SK-N-SH (cell line): ENCODE data around the gene LIMK2. TPM values are rescaled to one million over a fixed set of nuclear protein-coding genes. Genes with fewer than 3 reads are reported as not detected.

Source experiments
- CTCF ChIA-PET: fragments of 300-600, 350-600 bp; formaldehyde crosslinking; extraction: SDS; loops from one replicate; lab custom pipeline; 2021; lab: Yijun Ruan, JAX
- POLR2A ChIA-PET: fragments of 350-600 bp; sonication (Branson Sonifier 250); formaldehyde crosslinking; extraction: SDS; loops from one replicate; lab custom pipeline; 2020; ENCODE audit warnings: antibody characterized with exemption, inconsistent platforms; lab: Yijun Ruan, JAX
- DNase-seq: peaks from one replicate; pipeline ENCODE4 v3.0.0; 2012
- H2AFZ ChIP-seq: fragments of 200-600 bp; sonication (generic); 2 replicates; pipeline ENCODE4 v1.8.1; 2016; ENCODE audit warnings: antibody characterized with exemption, mild to moderate bottlenecking, low read depth
- H3F3A ChIP-seq: fragments of 200-600 bp; sonication (generic); replicated peaks from 2 replicates; pipeline ENCODE3; 2016; ENCODE audit warnings: antibody characterized with exemption, mild to moderate bottlenecking; ENCODE audit not compliant: insufficient read depth
- H3K27ac ChIP-seq, 2 experiments: fragments of 200-500 bp in 1 of 2; fragments of 200-600 bp in 1 of 2; sonication (Bioruptor generic) in 1 of 2; sonication (generic), shearing (Covaris generic) in 1 of 2; 2 replicates each; pipeline versions ENCODE4 v1.5.1 to v1.6.1; 2014 to 2016; ENCODE audit warnings: low read depth in 2 of 2, inconsistent platforms in 1 of 2, low read length in 1 of 2, mild to moderate bottlenecking in 1 of 2, mixed read lengths in 1 of 2
- H3K27me3 ChIP-seq: fragments of 200-600 bp; sonication (generic), shearing (Covaris generic); 2 replicates; pipeline ENCODE4 v1.6.1; 2016; ENCODE audit warnings: mixed run types; ENCODE audit not compliant: insufficient read depth
- H3K36me3 ChIP-seq, 2 experiments: fragments of 200-500 bp in 1 of 2; fragments of 200-600 bp in 1 of 2; sonication (Bioruptor generic) in 1 of 2; sonication (generic) in 1 of 2; replicated peaks in 1 of 2; 2 replicates each; pipeline versions ENCODE3 to v1.5.1; 2014 to 2016; ENCODE audit warnings: low read length in 1 of 2, mild to moderate bottlenecking in 1 of 2; ENCODE audit not compliant: insufficient read depth in 2 of 2, control insufficient read depth in 1 of 2
- H3K4me1 ChIP-seq, 2 experiments: fragments of 200-500 bp in 1 of 2; fragments of 200-600 bp in 1 of 2; sonication (Bioruptor generic) in 1 of 2; sonication (generic), shearing (Covaris generic) in 1 of 2; 2 replicates each; pipeline versions ENCODE4 v1.5.1 to v1.6.1; 2014 to 2016; ENCODE audit warnings: low read depth in 1 of 2, low read length in 1 of 2, mixed run types in 1 of 2; ENCODE audit not compliant: insufficient read depth in 2 of 2, control insufficient read depth in 1 of 2
- H3K4me2 ChIP-seq: fragments of 200-600 bp; sonication (generic), shearing (Covaris generic); 2 replicates; pipeline ENCODE4 v1.6.1; 2017; ENCODE audit warnings: mixed run types
- H3K4me3 ChIP-seq, 2 experiments: fragments of 200-500 bp in 1 of 2; fragments of 200-600 bp in 1 of 2; sonication (Bioruptor generic) in 1 of 2; sonication (generic), shearing (Covaris generic) in 1 of 2; 2 replicates each; pipeline versions ENCODE4 v1.5.1 to v1.8.1; 2014 to 2016; ENCODE audit warnings: low read depth in 2 of 2, inconsistent platforms in 1 of 2, low read length in 1 of 2, mild to moderate bottlenecking in 1 of 2, mixed read lengths in 1 of 2, moderate library complexity in 1 of 2
- H3K79me2 ChIP-seq: fragments of 200-600 bp; sonication (generic); 2 replicates; pipeline ENCODE4 v1.8.1; 2017; ENCODE audit warnings: mild to moderate bottlenecking; ENCODE audit not compliant: insufficient read depth
- H3K9ac ChIP-seq: fragments of 200-600 bp; sonication (generic); 2 replicates; pipeline ENCODE4 v1.6.1; 2017; ENCODE audit warnings: mixed run types
- H3K9me2 ChIP-seq: fragments of 200-600 bp; sonication (generic); 2 replicates; pipeline ENCODE4 v1.6.1; 2017; ENCODE audit warnings: mixed run types
- H3K9me3 ChIP-seq: fragments of 200-600 bp; sonication (generic); 2 replicates; pipeline ENCODE4 v1.6.1; 2017; ENCODE audit warnings: mixed run types, mild to moderate bottlenecking, moderate library complexity
- H4K20me1 ChIP-seq: fragments of 200-600 bp; sonication (generic); 2 replicates; pipeline ENCODE4 v1.6.1; 2017; ENCODE audit warnings: mild to moderate bottlenecking, mixed run types; ENCODE audit not compliant: insufficient read depth
- CTCF ChIP-seq: fragments of 200-600 bp; sonication (generic); IDR thresholded peaks from 2 replicates; pipeline ENCODE4 v1.6.1; 2017; ENCODE audit warnings: antibody characterized with exemption, mild to moderate bottlenecking, moderate library complexity
- FOSL2 ChIP-seq: IDR thresholded peaks from 2 replicates; pipeline ENCODE4 v1.4.0; 2012; ENCODE audit warnings: low read depth, mild to moderate bottlenecking, moderate library complexity, borderline replicate concordance
- FOXJ3 ChIP-seq: sonication (generic); formaldehyde crosslinking; IDR thresholded peaks from 2 replicates; pipeline ENCODE4 v1.5.1; 2020; ENCODE audit warnings: mild to moderate bottlenecking, missing genetic modification reagents
- GABPA ChIP-seq: IDR thresholded peaks from 2 replicates; pipeline ENCODE4 v1.4.0; 2012; ENCODE audit warnings: low read depth, mild to moderate bottlenecking
- IRF3 ChIP-seq: fragments of 150-350 bp; IDR thresholded peaks from 2 replicates; pipeline ENCODE4 v1.6.1; 2016; ENCODE audit warnings: mild to moderate bottlenecking, low read depth, low read length
- MEF2A ChIP-seq: IDR thresholded peaks from 2 replicates; pipeline ENCODE4 v1.4.0; 2012; ENCODE audit warnings: low read depth, borderline replicate concordance
- MXI1 ChIP-seq: IDR thresholded peaks from 2 replicates; pipeline ENCODE4 v1.6.1; 2012; ENCODE audit warnings: mild to moderate bottlenecking, low read depth, low read length, improper control_type of control experiment
- NRF1 ChIP-seq: IDR thresholded peaks from 2 replicates; pipeline ENCODE4 v1.6.1; 2012; ENCODE audit warnings: low read depth, mild to moderate bottlenecking, low read length
- PBX3 ChIP-seq: IDR thresholded peaks from 2 replicates; pipeline ENCODE4; 2012
- RCOR1 ChIP-seq: fragments of 150-350 bp; IDR thresholded peaks from 2 replicates; pipeline ENCODE4 v1.6.1; 2017; ENCODE audit warnings: antibody characterized with exemption, low read length
- RFX5 ChIP-seq: IDR thresholded peaks from 2 replicates; pipeline ENCODE4 v1.6.1; 2012; ENCODE audit warnings: mild to moderate bottlenecking, improper control_type of control experiment, low read length
- TCF12 ChIP-seq: IDR thresholded peaks from 2 replicates; pipeline ENCODE4 v1.4.0; 2012
- YY1 ChIP-seq: IDR thresholded peaks from 2 replicates; pipeline ENCODE4 v1.4.0; 2012; ENCODE audit warnings: low read depth, mild to moderate bottlenecking
- ZBTB33 ChIP-seq: IDR thresholded peaks from 2 replicates; pipeline ENCODE4 v1.4.0; 2012; ENCODE audit warnings: low read depth, borderline replicate concordance
- WGBS: methylation state at CpG from one replicate; pipeline ENCODE4 v1.1.6; 2017; ENCODE audit warnings: low lambda C conversion rate; 5-methylcytosine and 5-hydroxymethylcytosine counted together
- polyA plus RNA-seq, 3 experiments: library from polyadenylated mRNA; depleted of rRNA; stranded (reverse); fragments of >200 nt; gene quantifications; 2 replicates each; pipeline ENCODE4 v1.2.3, GENCODE V29; 2012

The LIMK2 gene
- polyA plus RNA-seq, 1 of the 3 experiments (the other 2 are of a cell fraction): 9.8 TPM

DNA sequence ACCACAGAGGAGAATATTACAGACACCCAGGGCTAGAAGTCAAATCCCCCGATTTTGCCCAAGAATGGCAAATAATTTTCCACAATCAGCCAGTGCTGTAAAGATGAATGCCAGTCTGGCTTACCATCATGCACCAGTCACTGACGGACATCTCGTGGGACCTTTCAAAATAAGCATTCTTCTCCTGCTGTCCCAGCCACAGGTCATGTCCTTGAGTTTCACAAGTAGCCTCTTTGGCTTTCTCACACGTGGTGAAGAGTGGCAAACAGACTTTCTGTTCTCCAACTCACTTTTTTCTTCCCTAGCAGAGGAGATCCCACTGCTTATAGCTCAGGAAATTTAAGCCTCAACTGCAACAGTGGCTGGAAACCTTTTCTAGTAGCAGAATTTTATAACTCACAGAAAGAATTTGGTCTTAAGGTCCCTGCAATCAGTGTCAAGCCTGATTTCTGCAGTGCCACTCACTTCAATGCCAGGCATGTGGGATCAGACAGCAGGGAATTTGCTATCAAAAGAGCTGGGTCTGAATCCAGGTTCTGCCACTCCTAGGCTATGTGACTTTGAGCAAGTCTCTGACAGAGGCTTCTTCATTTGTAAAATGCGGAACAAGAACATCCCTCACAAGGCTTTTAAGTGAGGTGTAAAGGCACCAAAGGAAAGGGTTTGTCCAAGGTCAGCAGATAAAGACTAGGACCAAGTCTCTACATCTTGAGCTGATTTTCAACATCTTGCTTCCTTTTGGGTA lies 76.6 kb downstream of the LIMK2 start:
- Histone ChIP-seq H3K9me2 (no peaks in the 10 kb centered on the region), H3K9me3 (no peaks in the 10 kb centered on the region), H3K27ac (no peak overlapping the region), H4K20me1 (no peaks in the 10 kb centered on the region), H3K27me3 (no peaks in the 10 kb centered on the region), H3K79me2 (no peaks in the 10 kb centered on the region), H3K36me3 (peaks cover 4 to 13% of the 10 kb centered on the region in 2 experiments), H3K4me1 (peaks cover 0 to 21% of the 10 kb centered on the region in 2 experiments; a peak in 1 of 4 replicates), H3K4me2 (no peak overlapping the region), H3K9ac (no peak overlapping the region), H3F3A (peaks cover 13% of the 10 kb centered on the region), H3K4me3 (no peak overlapping the region), H2AFZ (no peak overlapping the region)
- CTCF ChIA-PET: interaction anchor here (1.0 to 2.6 kb wide), 4 partner anchors 16 to 203 kb away, joined by 3 to 18 read pairs (median 10); partner anchors contain the start of gene LIMK2
- DNase-seq: no peak
- POLR2A ChIA-PET: interaction anchor here (1.1 kb wide), 1 partner anchor 12 kb away, joined by 3 read pairs; no protein-coding TSS in a partner anchor
- TF ChIP-seq FOSL2 (no peak), MEF2A (no peak), NRF1 (no peak), IRF3 (no peak), YY1 (no peak), CTCF (no peak), RCOR1 (no peak), RFX5 (no peak), ZBTB33 (no peak), PBX3 (no peak), MXI1 (no peak), TCF12 (no peak), GABPA (no peak), FOXJ3 (no peak)
- WGBS: 82% methylated on average over 5 of the region's 5 CpGs
